Stimulated activated CD8-positive, alpha-beta memory T cell treated with anti-CD3 and anti-CD28 coated beads, Interleukin-12 subunit alpha, Interleukin-12 subunit beta, amount 100 ng/mL, for 4 hours (primary cell): ENCODE measurements around the gene STRADA.
"Not testable (repeated sequence)": the region's sequence is repeated elsewhere in the genome, so short reads cannot be mapped to it uniquely, and the experiment has no call there.

ENCODE experiments used
- DNase-seq: peaks from one replicate; pipeline ENCODE4 v3.0.0-alpha.2; 2020; ENCODE audit warnings: low read depth

Gene STRADA

DNA sequence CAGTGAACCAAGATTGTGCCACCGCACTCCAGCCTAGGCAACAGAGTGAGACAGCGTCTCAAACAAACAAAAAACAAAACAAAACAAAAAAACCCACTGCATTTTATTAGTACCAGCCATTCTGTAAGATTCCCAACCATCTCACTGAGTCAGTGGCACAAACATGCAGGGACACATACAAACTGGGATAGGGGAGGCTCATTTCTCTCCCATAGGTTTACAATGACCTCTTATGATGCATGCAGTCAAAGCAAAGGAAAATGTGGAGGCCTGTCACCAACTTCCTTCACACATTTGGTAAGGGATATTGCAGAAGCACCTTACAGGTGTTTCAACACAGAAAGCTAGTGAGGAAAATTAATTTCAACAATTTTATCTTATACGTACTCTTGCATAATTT, 12.4 kb upstream of the STRADA start:
- DNase-seq: no peak

DNA sequence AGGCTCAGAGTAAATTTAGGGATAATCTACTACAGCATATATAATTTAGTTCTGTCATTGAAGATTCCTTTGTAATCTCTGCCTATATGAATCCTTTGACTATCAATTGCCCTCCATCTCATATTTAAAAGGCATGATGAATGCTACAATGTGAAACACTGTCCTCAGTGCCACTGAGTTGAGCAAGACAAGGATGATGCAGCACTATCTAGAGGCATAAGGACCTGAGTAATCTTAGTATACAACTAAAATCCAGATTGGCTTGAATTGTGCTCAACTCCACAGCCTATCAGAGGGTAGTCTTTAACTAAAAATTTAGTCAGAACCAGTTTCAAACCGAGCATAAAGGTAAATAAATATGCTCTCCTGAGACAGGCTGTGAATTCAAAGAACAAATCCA, 11.6 kb upstream of the STRADA start:
- DNase-seq: no peak

DNA sequence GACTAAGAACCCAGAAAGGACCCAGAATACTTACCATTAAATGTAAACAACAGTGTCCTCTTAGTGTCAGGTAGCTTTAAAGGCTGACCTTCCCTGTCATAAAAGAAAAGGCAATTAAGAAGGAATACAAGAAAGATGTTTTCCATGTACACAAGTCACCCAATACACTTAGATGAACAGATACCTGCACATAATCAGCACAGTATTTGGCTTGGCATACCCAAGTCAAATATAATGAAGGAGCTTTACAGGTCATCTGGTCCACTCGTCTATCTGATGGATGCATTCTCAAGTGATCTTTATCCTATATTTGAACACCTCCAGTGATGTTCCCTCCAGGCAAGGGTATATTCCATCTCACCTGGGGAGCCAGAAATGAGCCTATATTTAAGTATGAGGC, 11.1 kb upstream of the STRADA start:
- DNase-seq: no peak

DNA sequence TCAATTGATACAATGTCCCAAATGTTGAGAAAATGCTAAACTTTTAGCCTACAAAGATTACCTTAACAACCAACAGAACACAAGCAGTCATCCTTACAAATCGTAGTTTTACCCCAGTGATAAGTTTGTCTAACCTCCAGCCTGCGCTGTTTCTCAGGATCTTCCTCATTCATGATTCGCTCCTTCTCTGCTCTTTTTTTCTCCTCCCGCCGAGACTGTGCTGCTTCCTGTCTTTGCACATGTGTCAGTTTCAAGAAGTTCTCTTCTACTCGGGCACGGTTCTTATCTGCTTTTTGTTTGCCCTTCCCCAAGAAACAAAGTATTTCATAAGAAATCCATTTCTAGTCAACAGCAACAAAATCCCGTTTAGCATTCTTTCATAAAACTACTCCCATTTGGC, 10.2 kb upstream of the STRADA start:
- no peak for DNase-seq

DNA sequence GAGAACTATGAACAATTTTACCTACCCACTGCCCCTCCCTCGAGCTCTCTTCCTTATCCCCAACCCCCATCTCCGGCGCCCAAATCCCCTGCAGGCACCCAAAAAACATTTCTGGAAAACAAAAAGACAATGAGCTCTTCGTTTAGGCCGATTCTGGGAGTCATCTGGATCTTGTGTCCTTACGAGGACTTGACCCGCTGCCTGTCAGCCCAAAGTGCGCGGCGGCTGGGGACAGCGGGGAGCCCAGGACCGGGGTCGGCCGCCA, 524 bp downstream of the STRADA start:
- DNase-seq: no peak

DNA sequence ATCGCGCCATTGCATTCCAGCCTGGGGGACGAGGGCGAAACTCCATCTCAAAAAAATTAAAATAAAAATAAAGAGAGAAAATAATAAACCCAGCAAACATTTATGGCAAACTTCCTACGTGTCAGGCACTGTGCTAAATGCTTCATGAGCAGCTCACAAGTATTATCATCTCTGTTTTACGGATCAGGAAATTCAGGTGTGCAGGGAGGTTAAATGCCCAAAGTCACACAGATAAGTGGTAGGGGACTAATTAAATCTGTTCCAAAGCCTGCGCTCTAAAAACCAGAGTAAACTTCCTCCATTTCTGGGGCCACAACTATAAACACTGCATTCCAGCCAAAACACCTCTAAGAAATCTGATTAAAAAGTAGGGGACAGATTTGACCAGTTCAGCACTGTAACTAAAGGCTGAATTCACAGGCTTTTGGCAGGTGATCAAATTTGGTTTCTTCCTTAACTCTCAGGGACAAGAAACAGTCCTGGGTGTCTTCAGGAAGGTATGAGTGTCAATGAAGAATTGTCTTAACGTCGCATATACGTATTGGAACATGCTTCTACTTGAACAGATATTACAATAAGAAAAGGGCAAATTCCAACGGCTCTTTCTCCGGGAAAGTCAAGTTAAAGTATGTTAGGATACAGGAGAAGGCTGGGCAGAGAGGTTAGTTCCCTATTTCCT, 996 bp downstream of the STRADA start:
- no peak for DNase-seq

DNA sequence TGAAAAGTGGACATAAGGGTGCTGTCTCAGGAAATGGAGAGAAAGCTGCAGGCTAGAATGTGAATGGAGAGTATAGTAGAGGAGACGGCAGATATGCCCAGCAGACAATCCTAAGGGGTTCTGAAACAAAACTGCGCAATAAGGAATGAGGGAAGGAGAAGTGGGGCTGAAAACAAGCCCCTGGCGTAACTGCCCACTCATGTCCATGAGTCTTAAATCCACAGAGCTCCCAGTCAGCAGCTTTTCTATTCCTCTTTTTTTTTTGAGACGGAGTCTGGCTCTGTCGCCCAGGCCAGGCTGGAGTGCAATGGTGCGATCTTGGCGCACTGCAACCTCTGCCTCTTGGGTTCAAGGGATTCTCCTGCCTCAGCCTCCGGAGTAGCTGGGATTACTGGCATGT, 5.9 kb downstream of the STRADA start:
- DNase-seq: no peak

DNA sequence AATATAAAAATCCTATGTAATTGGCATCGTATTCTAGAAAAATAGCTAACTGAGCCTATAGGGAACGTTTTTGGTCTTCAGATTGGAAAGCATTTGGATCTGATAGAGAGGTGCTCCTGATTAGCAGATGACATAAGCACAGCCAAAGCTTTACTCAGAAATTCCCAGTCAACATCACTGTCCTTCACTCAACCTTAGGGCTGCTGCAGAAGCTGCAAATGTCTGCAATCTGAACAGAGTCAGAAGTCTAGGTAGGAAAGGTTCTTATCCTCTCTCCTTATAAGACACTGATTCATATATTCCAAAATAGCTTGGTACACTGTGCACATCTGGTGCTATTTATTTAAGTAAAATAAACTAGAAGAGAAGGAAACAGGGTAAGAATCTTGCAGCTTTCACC, 19.2 kb downstream of the STRADA start:
- no peak for DNase-seq

DNA sequence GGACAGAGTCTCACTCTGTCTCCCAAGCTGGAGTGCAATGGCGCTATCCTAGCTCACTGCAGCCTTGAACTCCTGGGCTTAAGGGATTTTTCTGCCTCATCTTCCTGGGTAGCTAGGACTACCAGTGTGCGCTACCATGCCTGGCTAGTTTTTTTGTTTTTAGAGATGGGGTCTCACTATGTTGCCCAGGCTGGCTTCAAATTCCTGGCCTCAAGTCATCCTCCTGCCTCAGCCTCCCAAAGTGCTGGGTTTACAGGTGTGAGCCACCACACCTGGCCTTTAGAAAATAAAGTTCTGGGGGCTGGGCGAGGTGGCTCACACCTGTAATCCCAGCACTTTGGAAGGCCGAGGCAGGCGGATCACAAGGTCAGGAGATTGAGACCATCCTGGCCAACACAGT, 21.4 kb downstream of the STRADA start:
- not testable (repeated sequence) for DNase-seq

DNA sequence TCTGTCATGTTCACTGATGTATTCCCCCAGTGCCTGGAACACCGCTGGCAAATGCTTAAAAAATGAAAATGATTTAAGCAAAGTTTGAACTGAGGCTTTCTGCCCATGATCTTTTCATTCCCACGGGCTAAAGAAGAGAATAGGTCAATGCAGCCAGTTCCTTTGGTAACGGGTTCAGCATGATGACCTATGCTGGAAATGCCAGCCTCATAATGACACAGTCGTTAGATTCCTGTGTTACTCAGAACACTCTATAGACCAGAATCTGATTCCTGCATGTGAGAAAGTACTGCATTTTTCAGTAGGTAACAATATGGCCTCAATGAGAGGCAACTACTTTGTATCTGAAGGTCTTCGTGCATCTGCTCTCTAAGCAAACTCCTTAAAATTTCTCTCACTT, 22.6 kb downstream of the STRADA start:
- DNase-seq: no peak

DNA sequence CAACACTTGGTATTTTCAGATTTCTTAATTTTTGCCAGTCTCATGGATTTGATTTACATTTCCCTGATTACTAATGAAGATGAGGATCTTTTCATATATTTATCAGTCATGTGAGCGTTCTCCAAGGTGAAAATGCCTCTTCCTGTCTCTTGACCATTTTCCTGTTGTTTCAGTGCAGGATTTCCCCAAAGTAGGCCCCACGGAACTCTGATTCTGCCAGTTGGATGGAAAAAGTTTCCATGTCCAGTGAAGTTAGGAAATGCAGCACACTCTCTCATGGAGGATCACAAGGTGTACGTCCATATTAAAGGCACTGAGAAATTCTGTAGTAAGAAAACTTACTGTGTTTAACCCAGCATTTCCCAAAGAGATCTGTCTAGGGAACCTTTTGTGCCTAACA, 25.2 kb downstream of the STRADA start:
- DNase-seq: no peak

DNA sequence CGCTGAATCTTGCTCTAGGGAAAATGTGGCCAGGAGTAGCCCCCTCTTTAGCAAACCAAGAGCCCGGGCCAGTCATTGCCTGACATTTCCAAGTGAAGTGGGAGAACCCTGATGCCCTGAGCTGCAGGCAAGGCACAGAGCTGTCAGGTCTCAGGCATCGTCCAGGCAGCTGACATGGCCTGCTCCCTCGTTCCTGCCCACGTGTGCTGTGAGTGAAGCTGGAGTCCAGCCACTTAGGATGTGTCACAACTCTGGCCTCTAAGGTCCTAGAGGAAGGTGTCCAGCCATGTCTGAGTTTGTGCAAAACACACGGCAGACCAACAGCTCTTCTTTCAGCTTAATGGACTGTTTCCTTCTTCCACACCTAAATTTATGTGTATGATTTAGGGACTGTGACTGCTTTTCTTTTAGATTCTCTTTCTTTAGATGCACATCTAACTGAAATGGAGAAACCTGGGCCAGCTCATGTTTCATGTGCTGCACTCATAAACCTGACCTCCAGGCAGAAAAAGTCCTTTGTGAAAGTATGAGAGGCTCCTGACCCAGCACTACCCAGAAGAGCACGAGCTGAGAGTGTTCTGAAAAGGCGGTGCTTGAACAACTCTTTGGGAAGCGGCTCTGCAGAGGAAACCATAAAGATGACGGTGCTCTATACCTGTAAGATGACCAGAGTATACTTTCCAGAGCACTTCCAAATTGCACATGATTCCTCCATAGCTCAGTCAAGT, 26.9 kb downstream of the STRADA start:
- no peak for DNase-seq

DNA sequence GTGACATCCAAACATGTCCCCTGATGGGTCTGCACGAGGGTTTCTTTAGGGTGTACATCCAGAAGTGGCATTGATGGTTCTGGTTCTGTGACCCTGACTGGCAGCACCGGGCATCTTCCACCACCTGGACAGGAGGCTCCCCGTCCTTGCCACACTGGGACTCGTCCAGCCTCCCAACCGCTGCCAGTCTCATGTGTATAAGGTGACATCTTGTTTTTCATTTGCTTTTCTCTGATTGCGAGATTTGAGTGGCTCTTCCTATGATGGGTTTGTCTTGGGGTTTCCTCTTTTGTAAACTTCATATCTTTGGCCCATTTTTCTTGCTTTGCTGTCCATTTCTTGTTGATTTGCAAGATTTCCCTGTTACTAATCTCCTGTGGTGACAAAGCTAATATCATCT, 32.5 kb downstream of the STRADA start:
- DNase-seq: no peak

DNA sequence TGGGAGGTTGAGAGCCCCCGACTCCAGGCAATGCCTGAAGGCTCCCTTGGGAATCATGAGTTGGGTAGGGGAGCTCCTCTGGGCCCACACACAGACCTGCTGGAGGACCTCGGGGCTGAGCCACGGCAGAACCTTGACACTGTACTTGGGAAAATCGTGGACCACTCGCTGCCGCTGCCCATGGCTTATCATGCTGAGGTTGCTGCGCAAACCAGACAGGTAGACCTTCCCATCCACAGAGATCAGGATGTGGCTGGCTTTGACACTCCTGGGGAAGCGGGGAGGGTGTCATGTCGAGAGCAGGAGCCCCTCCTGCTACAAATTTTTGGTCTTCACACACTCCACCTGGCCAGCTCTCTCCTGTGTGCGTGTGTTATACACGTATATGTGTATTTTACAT, 34.4 kb downstream of the STRADA start:
- no peak for DNase-seq

DNA sequence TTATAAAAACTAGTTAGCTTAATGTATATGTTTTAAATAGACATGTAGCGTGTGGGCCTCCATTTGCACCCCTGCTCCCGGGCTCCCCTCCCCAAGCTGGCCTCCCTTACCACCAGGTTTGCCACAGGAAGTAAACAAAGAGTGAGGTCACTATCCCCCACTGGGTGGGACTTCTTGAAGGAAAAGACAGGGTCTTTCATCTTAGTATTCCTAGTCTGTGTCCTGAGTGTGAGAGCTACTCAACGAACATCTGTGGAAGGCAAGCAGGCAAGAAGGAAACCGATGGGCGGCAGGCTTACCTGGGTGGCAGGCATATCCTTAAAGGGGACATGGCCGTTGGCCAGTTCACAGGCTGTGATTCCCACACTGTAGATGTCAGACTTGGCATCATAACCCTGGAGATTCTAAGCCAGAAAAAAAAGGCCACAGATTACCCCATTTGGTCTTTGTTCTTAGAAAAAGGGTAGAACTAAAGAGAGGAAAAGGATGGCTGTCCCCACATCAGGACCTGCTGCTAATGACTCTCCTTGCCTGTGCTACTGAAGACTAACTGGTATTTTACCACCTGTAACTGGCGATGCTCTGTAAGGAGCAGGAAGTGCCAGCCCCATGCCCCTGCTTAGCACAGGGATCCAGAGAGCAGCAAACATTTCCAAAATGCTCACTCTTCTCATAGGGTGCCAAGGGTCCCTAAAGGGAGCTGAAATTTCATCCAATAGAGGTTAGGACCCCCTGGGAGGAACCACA, 35.1 kb downstream of the STRADA start:
- DNase-seq: no peak

DNA sequence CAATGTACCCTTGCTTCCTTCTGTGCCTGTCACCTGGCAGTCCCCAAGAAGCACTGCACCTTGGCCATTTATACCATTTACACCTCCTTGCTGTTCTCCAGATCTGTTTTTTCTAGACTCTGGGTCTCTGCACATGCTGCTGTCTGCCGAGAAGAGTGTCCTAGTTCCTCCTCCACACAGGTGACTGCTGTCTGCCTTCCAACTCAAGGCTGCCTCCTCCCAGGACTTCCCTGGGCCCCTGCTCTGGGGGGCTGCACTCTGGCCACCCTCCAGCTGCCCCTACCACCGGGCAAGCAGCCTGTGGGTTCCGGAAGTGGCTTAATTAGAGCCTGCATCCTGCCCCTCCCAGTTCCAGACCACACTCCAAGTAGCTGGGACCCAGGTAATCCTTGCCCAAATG, 35.9 kb downstream of the STRADA start:
- DNase-seq: no peak

DNA sequence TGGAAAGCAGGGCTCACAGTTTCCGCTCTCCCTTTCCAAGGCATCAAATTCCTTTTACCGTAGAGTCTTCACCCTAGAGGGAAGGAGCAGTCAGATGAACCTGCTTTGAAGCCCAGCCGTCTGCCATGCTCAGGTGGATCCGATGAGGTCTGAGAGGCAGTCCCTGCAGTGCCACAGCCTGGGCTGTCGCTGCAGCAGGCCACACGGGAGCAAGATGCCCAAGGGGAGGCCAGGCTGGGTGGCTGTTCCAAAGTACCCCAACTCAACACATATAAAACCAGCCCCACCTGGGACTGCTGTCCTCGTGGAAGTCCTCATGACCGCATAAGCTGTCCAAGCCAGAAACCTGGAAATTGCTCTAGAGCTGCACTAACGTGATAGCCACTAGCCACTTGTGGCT, 36.8 kb downstream of the STRADA start:
- no peak for DNase-seq

DNA sequence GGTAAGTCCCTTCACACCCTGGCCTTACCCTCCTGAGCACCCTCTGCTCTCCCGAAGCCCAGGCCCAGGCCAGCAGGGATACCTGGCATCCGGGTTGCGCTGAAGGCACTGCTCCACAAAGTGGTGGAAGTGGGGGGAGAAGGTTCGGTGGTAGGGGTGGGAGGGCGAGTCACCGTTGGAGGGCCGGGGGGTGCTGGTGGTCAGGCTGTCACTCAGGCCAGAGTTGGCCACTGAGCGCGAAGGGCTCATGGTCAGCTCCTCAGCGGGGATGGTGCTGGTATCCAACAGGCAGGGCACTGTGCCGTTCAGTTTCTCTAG, 37.4 kb downstream of the STRADA start:
- DNase-seq: no peak

DNA sequence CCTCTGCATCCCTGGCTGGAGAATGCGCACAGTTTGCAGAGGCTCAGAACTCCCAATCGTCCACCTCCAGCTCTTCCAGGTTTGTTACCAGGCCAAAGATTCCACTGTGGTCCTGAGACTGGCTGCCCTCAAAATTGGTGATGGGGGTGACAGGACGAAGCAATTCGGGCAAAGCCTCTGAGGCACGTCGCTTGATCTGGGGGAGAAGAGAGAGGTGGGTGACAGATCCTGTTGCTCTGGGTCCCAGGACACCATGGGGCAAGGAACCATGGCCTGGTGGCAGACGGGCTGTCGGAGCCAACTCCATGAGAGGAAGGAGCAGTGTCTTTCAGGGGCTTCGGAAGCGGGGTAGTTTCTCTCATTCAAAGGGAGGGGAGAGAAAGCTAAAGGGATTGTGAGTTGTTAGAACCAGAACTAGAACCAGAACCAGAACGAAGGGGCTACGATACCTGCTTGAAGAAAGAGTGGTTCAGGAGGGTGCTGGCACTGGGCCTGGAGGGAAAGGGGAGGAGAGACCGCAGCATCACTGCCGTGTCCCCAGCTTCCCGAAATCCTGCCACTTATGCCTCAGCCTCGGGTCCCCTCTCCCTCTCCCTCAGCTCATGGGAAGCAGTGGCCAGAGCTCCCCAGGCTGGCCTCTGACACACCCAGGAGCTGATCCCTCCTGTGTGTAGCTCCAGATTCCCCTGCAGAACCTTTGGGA, 37.9 kb downstream of the STRADA start:
- no peak for DNase-seq

DNA sequence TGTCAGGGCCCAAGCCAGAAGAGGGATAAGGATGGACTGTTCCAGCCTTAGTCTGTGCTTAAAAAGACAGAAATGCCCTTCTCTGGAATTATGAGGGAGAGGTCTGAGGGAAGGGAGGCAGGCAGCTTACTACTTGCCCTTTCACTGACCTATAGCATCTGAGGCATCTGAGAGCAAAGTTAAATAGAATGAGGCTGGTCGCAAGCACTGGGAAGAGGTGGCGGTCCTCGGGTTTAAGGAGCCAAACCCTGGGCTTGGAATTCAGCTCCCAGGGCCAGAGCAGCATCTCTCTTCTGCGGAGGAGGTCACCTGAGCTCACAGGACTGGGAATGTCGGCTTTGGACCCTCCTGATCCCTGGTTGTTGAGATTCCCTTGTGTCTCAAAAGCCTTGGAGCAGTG, 38.6 kb downstream of the STRADA start:
- no peak for DNase-seq

DNA sequence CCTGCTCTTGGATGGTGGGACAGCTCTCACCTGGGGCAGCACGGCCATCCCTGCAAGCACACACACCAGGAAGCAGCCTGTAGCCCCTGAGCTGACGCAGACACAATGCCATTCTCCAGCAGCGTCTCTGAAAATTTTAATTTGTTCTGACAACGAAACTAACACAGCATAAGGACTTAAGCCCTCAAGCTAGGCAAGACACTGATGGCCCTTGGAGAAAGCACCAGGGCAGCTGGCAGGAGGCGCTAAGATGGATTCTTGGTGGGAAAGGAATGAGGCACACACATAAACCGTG, 38.9 kb downstream of the STRADA start:
- no peak for DNase-seq

DNA sequence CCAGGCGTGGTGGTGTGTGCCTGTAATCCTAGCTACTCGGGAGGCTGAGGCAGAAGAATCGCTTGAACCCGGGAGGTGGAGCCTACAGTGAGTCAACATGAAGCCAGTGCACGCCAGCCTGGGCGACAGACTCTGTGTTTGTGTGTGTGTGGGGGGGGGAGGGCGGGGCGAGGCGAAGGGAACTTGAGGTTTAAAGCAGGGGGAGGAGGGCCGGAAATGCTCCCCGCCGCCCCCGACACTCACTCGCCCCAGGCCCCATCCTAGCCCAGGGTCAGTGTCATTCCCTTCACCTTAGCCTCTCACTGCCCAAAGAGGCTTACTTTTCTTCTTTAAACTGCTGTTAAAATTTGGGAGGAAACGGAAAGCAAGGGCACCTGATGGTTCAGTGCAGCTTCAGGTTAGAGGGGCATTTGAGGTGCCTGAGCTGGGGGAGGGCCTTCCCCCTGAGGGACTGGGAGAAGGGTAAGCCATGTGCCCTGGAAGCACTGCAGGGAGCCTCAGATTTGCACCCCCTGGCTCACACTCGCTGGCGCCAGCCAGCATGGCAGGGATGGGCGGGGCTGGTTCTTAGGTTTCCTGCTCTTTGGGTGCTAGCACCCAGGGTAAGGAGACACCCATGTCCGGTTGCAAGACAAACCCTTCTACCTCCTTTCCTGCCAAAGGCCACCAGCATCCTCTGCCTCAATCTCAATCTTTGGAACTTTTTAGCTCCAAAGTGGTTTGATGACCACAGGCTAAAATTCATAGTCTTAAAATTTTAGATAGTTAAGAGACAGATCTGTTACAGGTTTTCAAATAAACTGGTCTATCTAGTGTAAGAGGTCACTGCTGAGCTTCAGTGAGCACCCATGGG, 39.5 kb downstream of the STRADA start:
- DNase-seq: peak; percentile 56

DNA sequence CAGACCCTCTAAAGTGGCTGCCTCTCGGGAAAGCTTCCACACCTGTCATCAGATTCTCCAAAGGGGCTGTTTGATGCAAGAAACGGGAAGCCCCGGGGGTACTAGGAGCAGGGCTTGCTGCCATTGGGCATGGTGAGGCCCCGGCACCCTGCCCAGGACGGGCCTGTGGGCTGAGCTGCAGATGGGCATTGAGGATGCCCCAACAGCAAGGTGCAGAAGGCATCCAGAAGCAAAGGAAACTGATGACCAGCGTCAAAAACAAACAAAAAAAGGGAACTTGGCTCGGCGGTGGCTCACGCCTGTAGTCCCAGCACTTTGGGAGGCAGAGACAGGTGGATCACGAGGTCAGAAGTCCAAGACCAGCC, 40.2 kb downstream of the STRADA start:
- DNase-seq: no peak
